SK-N-SH (cell line): ENCODE measurements around the gene COL23A1. TPM values are rescaled to one million over a fixed set of nuclear protein-coding genes. Genes with fewer than 3 reads are reported as not detected.

Experiments used
- CTCF ChIA-PET: fragments of 300-600, 350-600 bp; formaldehyde crosslinking; extraction: SDS; loops from one replicate; lab custom pipeline; 2021; lab: Yijun Ruan, JAX
- POLR2A ChIA-PET: fragments of 350-600 bp; sonication (Branson Sonifier 250); formaldehyde crosslinking; extraction: SDS; loops from one replicate; lab custom pipeline; 2020; ENCODE audit warnings: antibody characterized with exemption, inconsistent platforms; lab: Yijun Ruan, JAX
- DNase-seq: peaks from one replicate; pipeline ENCODE4 v3.0.0; 2012
- H2AFZ ChIP-seq: fragments of 200-600 bp; sonication (generic); 2 replicates; pipeline ENCODE4 v1.8.1; 2016; ENCODE audit warnings: antibody characterized with exemption, mild to moderate bottlenecking, low read depth
- H3F3A ChIP-seq: fragments of 200-600 bp; sonication (generic); replicated peaks from 2 replicates; pipeline ENCODE3; 2016; ENCODE audit warnings: antibody characterized with exemption, mild to moderate bottlenecking; ENCODE audit not compliant: insufficient read depth
- H3K27ac ChIP-seq, 2 experiments: fragments of 200-500 bp in 1 of 2; fragments of 200-600 bp in 1 of 2; sonication (Bioruptor generic) in 1 of 2; sonication (generic), shearing (Covaris generic) in 1 of 2; 2 replicates each; pipeline versions ENCODE4 v1.5.1 to v1.6.1; 2014 to 2016; ENCODE audit warnings: low read depth in 2 of 2, inconsistent platforms in 1 of 2, low read length in 1 of 2, mild to moderate bottlenecking in 1 of 2, mixed read lengths in 1 of 2
- H3K27me3 ChIP-seq: fragments of 200-600 bp; sonication (generic), shearing (Covaris generic); 2 replicates; pipeline ENCODE4 v1.6.1; 2016; ENCODE audit warnings: mixed run types; ENCODE audit not compliant: insufficient read depth
- H3K36me3 ChIP-seq, 2 experiments: fragments of 200-500 bp in 1 of 2; fragments of 200-600 bp in 1 of 2; sonication (Bioruptor generic) in 1 of 2; sonication (generic) in 1 of 2; replicated peaks in 1 of 2; 2 replicates each; pipeline versions ENCODE3 to v1.5.1; 2014 to 2016; ENCODE audit warnings: low read length in 1 of 2, mild to moderate bottlenecking in 1 of 2; ENCODE audit not compliant: insufficient read depth in 2 of 2, control insufficient read depth in 1 of 2
- H3K4me1 ChIP-seq, 2 experiments: fragments of 200-500 bp in 1 of 2; fragments of 200-600 bp in 1 of 2; sonication (Bioruptor generic) in 1 of 2; sonication (generic), shearing (Covaris generic) in 1 of 2; 2 replicates each; pipeline versions ENCODE4 v1.5.1 to v1.6.1; 2014 to 2016; ENCODE audit warnings: low read depth in 1 of 2, low read length in 1 of 2, mixed run types in 1 of 2; ENCODE audit not compliant: insufficient read depth in 2 of 2, control insufficient read depth in 1 of 2
- H3K4me2 ChIP-seq: fragments of 200-600 bp; sonication (generic), shearing (Covaris generic); 2 replicates; pipeline ENCODE4 v1.6.1; 2017; ENCODE audit warnings: mixed run types
- H3K4me3 ChIP-seq, 2 experiments: fragments of 200-500 bp in 1 of 2; fragments of 200-600 bp in 1 of 2; sonication (Bioruptor generic) in 1 of 2; sonication (generic), shearing (Covaris generic) in 1 of 2; 2 replicates each; pipeline versions ENCODE4 v1.5.1 to v1.8.1; 2014 to 2016; ENCODE audit warnings: low read depth in 2 of 2, inconsistent platforms in 1 of 2, low read length in 1 of 2, mild to moderate bottlenecking in 1 of 2, mixed read lengths in 1 of 2, moderate library complexity in 1 of 2
- H3K79me2 ChIP-seq: fragments of 200-600 bp; sonication (generic); 2 replicates; pipeline ENCODE4 v1.8.1; 2017; ENCODE audit warnings: mild to moderate bottlenecking; ENCODE audit not compliant: insufficient read depth
- H3K9ac ChIP-seq: fragments of 200-600 bp; sonication (generic); 2 replicates; pipeline ENCODE4 v1.6.1; 2017; ENCODE audit warnings: mixed run types
- H3K9me2 ChIP-seq: fragments of 200-600 bp; sonication (generic); 2 replicates; pipeline ENCODE4 v1.6.1; 2017; ENCODE audit warnings: mixed run types
- H3K9me3 ChIP-seq: fragments of 200-600 bp; sonication (generic); 2 replicates; pipeline ENCODE4 v1.6.1; 2017; ENCODE audit warnings: mixed run types, mild to moderate bottlenecking, moderate library complexity
- H4K20me1 ChIP-seq: fragments of 200-600 bp; sonication (generic); 2 replicates; pipeline ENCODE4 v1.6.1; 2017; ENCODE audit warnings: mild to moderate bottlenecking, mixed run types; ENCODE audit not compliant: insufficient read depth
- CHD2 ChIP-seq: fragments of 150-350 bp; IDR thresholded peaks from 2 replicates; pipeline ENCODE4 v1.6.1; 2018; ENCODE audit warnings: low read length; ENCODE audit not compliant: partially characterized antibody
- CTCF ChIP-seq: fragments of 200-600 bp; sonication (generic); IDR thresholded peaks from 2 replicates; pipeline ENCODE4 v1.6.1; 2017; ENCODE audit warnings: antibody characterized with exemption, mild to moderate bottlenecking, moderate library complexity
- FOXM1 ChIP-seq: IDR thresholded peaks from 2 replicates; pipeline ENCODE4 v1.4.0; 2012; ENCODE audit warnings: low read depth, mild to moderate bottlenecking
- GABPA ChIP-seq: IDR thresholded peaks from 2 replicates; pipeline ENCODE4 v1.4.0; 2012; ENCODE audit warnings: low read depth, mild to moderate bottlenecking
- GATA2 ChIP-seq: sonication (generic); formaldehyde crosslinking; IDR thresholded peaks from 2 replicates; pipeline ENCODE4 v1.5.0; 2020; ENCODE audit warnings: mild to moderate bottlenecking, missing genetic modification reagents
- JUND ChIP-seq: IDR thresholded peaks from 2 replicates; pipeline ENCODE4 v1.4.0; 2012
- MAX ChIP-seq: IDR thresholded peaks from 2 replicates; pipeline ENCODE4 v1.4.0; 2012; ENCODE audit warnings: low read depth
- MEF2A ChIP-seq: IDR thresholded peaks from 2 replicates; pipeline ENCODE4 v1.4.0; 2012; ENCODE audit warnings: low read depth, borderline replicate concordance
- POLR2AphosphoS5 ChIP-seq: IDR thresholded peaks from 2 replicates; pipeline ENCODE4 v1.6.1; 2012; ENCODE audit warnings: low read depth, low read length
- RFX5 ChIP-seq: IDR thresholded peaks from 2 replicates; pipeline ENCODE4 v1.6.1; 2012; ENCODE audit warnings: mild to moderate bottlenecking, improper control_type of control experiment, low read length
- USF1 ChIP-seq: IDR thresholded peaks from 2 replicates; pipeline ENCODE4 v1.4.0; 2012; ENCODE audit warnings: low read depth, borderline replicate concordance
- ZBTB33 ChIP-seq: IDR thresholded peaks from 2 replicates; pipeline ENCODE4 v1.4.0; 2012; ENCODE audit warnings: low read depth, borderline replicate concordance
- WGBS: methylation state at CpG from one replicate; pipeline ENCODE4 v1.1.6; 2017; ENCODE audit warnings: low lambda C conversion rate; 5-methylcytosine and 5-hydroxymethylcytosine counted together
- polyA plus RNA-seq, 3 experiments: library from polyadenylated mRNA; depleted of rRNA; stranded (reverse); fragments of >200 nt; gene quantifications; 2 replicates each; pipeline ENCODE4 v1.2.3, GENCODE V29; 2012

COL23A1 gene
- polyA plus RNA-seq, 1 of the 3 experiments (the other 2 are of a cell fraction): 0.10 TPM

- no peak for TF ChIP-seq CHD2
- no peak for TF ChIP-seq GATA2
- TF ChIP-seq MEF2A: no peak
- no peak for TF ChIP-seq MAX
- no peak for TF ChIP-seq ZBTB33
- TF ChIP-seq USF1: no peak
- TF ChIP-seq CTCF: no peak
- TF ChIP-seq, all 33 proteins: peak for 0
- no peak overlapping the region for H3K9ac ChIP-seq
- no peak for DNase-seq
- peaks cover 0 to 68% of the 10 kb centered on the region in 2 experiments; a peak in 1 of 4 replicates for H3K4me1 ChIP-seq
- POLR2A ChIA-PET: no interaction called here
- WGBS: 35% methylated on average over 2 of the region's 2 CpGs
- no peak overlapping the region for H3K4me3 ChIP-seq
- H3K27me3 ChIP-seq: no peaks in the 10 kb centered on the region
- H3F3A ChIP-seq: no peaks in the 10 kb centered on the region
- H3K9me2 ChIP-seq: no peaks in the 10 kb centered on the region
- H4K20me1 ChIP-seq: no peaks in the 10 kb centered on the region
- no peaks in the 10 kb centered on the region for H3K9me3 ChIP-seq
- CTCF ChIA-PET: interaction anchor here (1.3 to 2.0 kb wide), 3 partner anchors 13 to 100 kb away, joined by 3 to 4 read pairs (median 4); no protein-coding TSS in a partner anchor
- H3K79me2 ChIP-seq: no peaks in the 10 kb centered on the region
- no peak overlapping the region; a peak in 1 of 4 replicates for H3K27ac ChIP-seq
- H3K4me2 ChIP-seq: no peak overlapping the region
- H2AFZ ChIP-seq: no peak overlapping the region
- no peaks in the 10 kb centered on the region for H3K36me3 ChIP-seq
These were observed 210.1 kb downstream of the COL23A1 start for GRCh38 chr5:178380086-178380485.

GRCh38 chr5:178378527-178379484, 211.4 kb downstream of the COL23A1 start:
- Histone ChIP-seq H3K9me2 (no peaks in the 10 kb centered on the region), H3K27me3 (no peaks in the 10 kb centered on the region), H3K4me3 (no peak overlapping the region), H3K79me2 (no peaks in the 10 kb centered on the region), H3K9me3 (no peaks in the 10 kb centered on the region), H3K27ac (peak overlapping the region in 1 of 2 experiments; percentile 17; a peak in 1 of 4 replicates), H3K9ac (no peak overlapping the region), H2AFZ (no peak overlapping the region), H3F3A (no peaks in the 10 kb centered on the region), H4K20me1 (no peaks in the 10 kb centered on the region), H3K36me3 (no peaks in the 10 kb centered on the region), H3K4me1 (peaks cover 0 to 63% of the 10 kb centered on the region in 2 experiments; a peak in 1 of 4 replicates), H3K4me2 (no peak overlapping the region)
- DNase-seq: no peak
- WGBS: 47% methylated on average over 10 of the region's 14 CpGs
- CTCF ChIA-PET: no interaction called here
- POLR2A ChIA-PET: no interaction called here
- TF ChIP-seq GATA2: no peak
- TF ChIP-seq JUND: no peak
- TF ChIP-seq FOXM1: no peak
- no peak for TF ChIP-seq POLR2AphosphoS5
- TF ChIP-seq RFX5: no peak
- TF ChIP-seq GABPA: no peak
- TF ChIP-seq MEF2A: no peak
